Measurements from ENCODE around the gene PPP2R2C. TPM values are rescaled to one million over a fixed set of nuclear protein-coding genes. Genes with fewer than 3 reads are reported as not detected.

PPP2R2C gene
- total RNA-seq, 2 experiments from 2014 or later = not detected

- H2AFZ ChIP-seq (ENCODE audit: low read length) = no peak overlapping the region
- no peak overlapping the region for H3K4me3 ChIP-seq (ENCODE audit: low read depth, low read length, poor library complexity, severe bottlenecking)
- H3K79me2 ChIP-seq (ENCODE audit: insufficient read depth, low read depth, low read length) = no peaks in the 10 kb centered on the region
- DNase-seq (ENCODE audit: low spot score) = no peak
- H3K36me3 ChIP-seq (ENCODE audit: insufficient read depth, low read length) = no peaks in the 10 kb centered on the region
- no peaks in the 10 kb centered on the region for H3K4me1 ChIP-seq (ENCODE audit: insufficient read depth, low read length, poor library complexity, severe bottlenecking)
- ChIA-PET POLR2A (no interaction called here), CTCF (ENCODE audit: unreplicated experiment) (no interaction called here)
- H3K4me2 ChIP-seq (ENCODE audit: low read length) = no peak overlapping the region
- no peaks in the 10 kb centered on the region for H3K9me2 ChIP-seq (ENCODE audit: insufficient read depth, low read length)
- no peak overlapping the region for H3K27ac ChIP-seq (ENCODE audit: low read depth, low read length, poor library complexity, severe bottlenecking)
- intact Hi-C loops (cut with micrococcal nuclease; ENCODE audit: unreplicated experiment) = no loop called here
- H4K20me1 ChIP-seq (ENCODE audit: insufficient read depth, low read length) = no peaks in the 10 kb centered on the region
- TF ChIP-seq EZH2phosphoT487 (IDR thresholded peaks at IDR 0.05; ENCODE audit: borderline replicate concordance, low read depth, low read length) (no peak), CTCF (conservative IDR thresholded peaks at IDR 0.05; ENCODE audit: low read length) (no peak)
- no TSS peak for BruUV-seq (replicated peaks)
- no peaks in the 10 kb centered on the region for H3K9me3 ChIP-seq (ENCODE audit: low read length)
Observed at GRCh38 chr4:6443035-6444023, 29.1 kb downstream of the PPP2R2C start.

- BruUV-seq (replicated peaks) = no TSS peak
- Histone ChIP-seq H3K9me3 (ENCODE audit: low read length) (no peaks in the 10 kb centered on the region), H3K4me2 (ENCODE audit: low read length) (no peak overlapping the region), H3K36me3 (ENCODE audit: insufficient read depth, low read length) (no peaks in the 10 kb centered on the region), H3K27ac (ENCODE audit: low read depth, low read length, poor library complexity, severe bottlenecking) (no peak overlapping the region), H2AFZ (ENCODE audit: low read length) (no peak overlapping the region), H4K20me1 (ENCODE audit: insufficient read depth, low read length) (no peaks in the 10 kb centered on the region), H3K4me1 (ENCODE audit: insufficient read depth, low read length, poor library complexity, severe bottlenecking) (no peaks in the 10 kb centered on the region), H3K79me2 (ENCODE audit: insufficient read depth, low read depth, low read length) (no peaks in the 10 kb centered on the region), H3K9me2 (ENCODE audit: insufficient read depth, low read length) (no peaks in the 10 kb centered on the region), H3K4me3 (ENCODE audit: low read depth, low read length, poor library complexity, severe bottlenecking) (no peak overlapping the region)
- no peak for TF ChIP-seq CTCF (conservative IDR thresholded peaks at IDR 0.05; ENCODE audit: low read length)
- intact Hi-C loops (cut with micrococcal nuclease; ENCODE audit: unreplicated experiment) = no loop called here
- ChIA-PET POLR2A (no interaction called here), CTCF (ENCODE audit: unreplicated experiment) (no interaction called here)
- no peak for DNase-seq (ENCODE audit: low spot score)
Observed at GRCh38 chr4:6442555-6442954, 29.9 kb downstream of the PPP2R2C start.

GRCh38 chr4:6441758-6442157 is 30.7 kb downstream of the PPP2R2C start:
- Histone ChIP-seq H3K4me1 (ENCODE audit: insufficient read depth, low read length, poor library complexity, severe bottlenecking) (no peaks in the 10 kb centered on the region), H3K9me3 (ENCODE audit: low read length) (no peaks in the 10 kb centered on the region), H2AFZ (ENCODE audit: low read length) (no peak overlapping the region), H3K27ac (ENCODE audit: low read depth, low read length, poor library complexity, severe bottlenecking) (no peak overlapping the region), H4K20me1 (ENCODE audit: insufficient read depth, low read length) (no peaks in the 10 kb centered on the region), H3K9me2 (ENCODE audit: insufficient read depth, low read length) (no peaks in the 10 kb centered on the region), H3K36me3 (ENCODE audit: insufficient read depth, low read length) (no peaks in the 10 kb centered on the region), H3K79me2 (ENCODE audit: insufficient read depth, low read depth, low read length) (no peaks in the 10 kb centered on the region), H3K4me3 (ENCODE audit: low read depth, low read length, poor library complexity, severe bottlenecking) (no peak overlapping the region), H3K4me2 (ENCODE audit: low read length) (no peak overlapping the region)
- TF ChIP-seq EZH2phosphoT487 (IDR thresholded peaks at IDR 0.05; ENCODE audit: borderline replicate concordance, low read depth, low read length) (no peak), CTCF (conservative IDR thresholded peaks at IDR 0.05; ENCODE audit: low read length) (no peak)
- ChIA-PET CTCF (ENCODE audit: unreplicated experiment) (no interaction called here), POLR2A (no interaction called here)
- intact Hi-C loops (cut with micrococcal nuclease; ENCODE audit: unreplicated experiment) = no loop called here
- DNase-seq (ENCODE audit: low spot score) = no peak
- BruUV-seq (replicated peaks) = no TSS peak

Data from OCI-LY7 (cell line).